OCI-LY7 (cell line): ENCODE measurements around the gene LRRC4.

Source experiments
- CTCF ChIP-seq: fragments of 200-600 bp; sonication (generic); conservative IDR thresholded peaks from 2 replicates; pipeline ENCODE4 v1.5.1; 2014; ENCODE audit warnings: mild to moderate bottlenecking, antibody characterized with exemption, low read length, moderate library complexity, mixed read lengths
- EZH2phosphoT487 ChIP-seq: fragments of 200-600 bp; sonication (generic); IDR thresholded peaks from 2 replicates; pipeline ENCODE4 v1.6.1; 2018; ENCODE audit warnings: low read depth, borderline replicate concordance, mild to moderate bottlenecking, mixed run types, antibody characterized with exemption, low read length, moderate library complexity, mixed read lengths

GRCh38 chr7:128073671-128074310 lies 42.6 kb upstream of the LRRC4 start:
- no peak for TF ChIP-seq CTCF
- TF ChIP-seq EZH2phosphoT487, result no peak
